HG03378 (cell line): ENCODE measurements around the gene LAMA3.

Source experiments
- ATAC-seq: cut with Tn5 transposase; IDR thresholded peaks from one replicate; pipeline ENCODE4 v1.9.1; 2021; ENCODE audit warnings: mild to moderate bottlenecking, moderate library complexity; ENCODE audit not compliant: unreplicated experiment

The LAMA3 gene

DNA sequence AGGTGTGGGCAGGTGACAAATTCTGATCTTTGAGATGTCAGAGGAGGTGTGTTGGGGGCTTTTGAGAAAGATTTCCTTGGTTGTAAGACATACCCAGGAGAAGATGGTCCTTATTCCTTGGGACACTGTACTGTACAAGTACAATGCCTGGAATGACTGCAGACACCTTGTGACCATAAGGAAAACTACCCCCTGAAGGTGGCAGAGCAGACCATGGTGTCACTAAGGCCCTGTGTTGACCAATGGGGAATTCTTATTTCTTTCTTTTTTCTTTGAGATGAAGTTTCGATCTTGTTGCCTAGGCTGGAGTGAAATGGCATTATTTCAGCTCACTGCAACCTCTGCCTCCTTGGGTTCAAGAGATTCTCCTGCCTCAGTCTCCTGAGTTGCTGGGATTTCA, 22.1 kb upstream of the LAMA3 start:
- ATAC-seq = no peak

DNA sequence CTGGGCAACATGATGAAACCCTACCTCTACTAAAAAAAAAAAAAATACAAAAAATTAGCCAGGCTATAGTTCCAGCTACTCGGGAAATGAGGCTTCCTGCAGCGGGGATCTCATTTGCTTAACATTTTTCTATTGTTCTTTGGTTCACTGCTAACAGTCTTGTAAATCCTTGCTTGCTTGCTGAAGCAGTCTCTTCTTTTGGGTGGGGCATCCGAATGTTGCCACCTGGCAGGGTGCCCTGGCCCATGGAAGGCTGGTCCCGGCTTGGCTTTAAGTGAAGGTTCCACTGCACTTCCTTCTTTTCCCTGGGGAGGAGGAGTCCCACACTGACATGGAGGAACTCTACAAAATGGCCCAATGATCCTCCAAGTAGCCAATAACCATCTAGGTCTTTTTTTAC, 20.5 kb upstream of the LAMA3 start:
- ATAC-seq = no peak

DNA sequence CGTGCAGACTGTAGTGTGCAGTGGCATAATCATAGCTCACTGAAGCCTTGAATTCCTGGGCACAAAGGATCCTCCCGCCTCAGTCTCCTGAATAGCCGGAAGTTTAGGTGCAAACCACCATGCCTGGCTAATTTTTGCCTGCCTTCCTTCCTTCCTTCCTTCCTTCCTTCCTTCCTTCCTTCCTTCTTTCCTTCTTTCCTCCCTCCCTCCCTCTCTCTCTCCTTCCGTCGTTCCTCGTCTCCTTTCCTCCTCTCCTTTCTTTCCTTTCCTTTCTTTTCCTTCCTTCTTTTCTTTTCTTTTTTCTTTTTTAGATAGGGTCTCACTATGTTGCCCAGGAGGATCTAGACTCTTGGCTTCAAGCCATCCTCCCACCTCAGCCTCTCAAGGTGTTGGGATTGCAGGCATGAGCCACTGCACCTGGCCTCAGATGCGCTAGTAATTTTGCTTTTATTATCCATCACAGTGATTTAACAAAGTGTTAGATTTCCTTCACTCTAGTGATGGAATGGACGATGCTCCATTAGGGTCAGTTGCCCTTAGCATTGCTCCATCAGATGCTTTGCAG, 20.0 kb upstream of the LAMA3 start:
- no peak for ATAC-seq

DNA sequence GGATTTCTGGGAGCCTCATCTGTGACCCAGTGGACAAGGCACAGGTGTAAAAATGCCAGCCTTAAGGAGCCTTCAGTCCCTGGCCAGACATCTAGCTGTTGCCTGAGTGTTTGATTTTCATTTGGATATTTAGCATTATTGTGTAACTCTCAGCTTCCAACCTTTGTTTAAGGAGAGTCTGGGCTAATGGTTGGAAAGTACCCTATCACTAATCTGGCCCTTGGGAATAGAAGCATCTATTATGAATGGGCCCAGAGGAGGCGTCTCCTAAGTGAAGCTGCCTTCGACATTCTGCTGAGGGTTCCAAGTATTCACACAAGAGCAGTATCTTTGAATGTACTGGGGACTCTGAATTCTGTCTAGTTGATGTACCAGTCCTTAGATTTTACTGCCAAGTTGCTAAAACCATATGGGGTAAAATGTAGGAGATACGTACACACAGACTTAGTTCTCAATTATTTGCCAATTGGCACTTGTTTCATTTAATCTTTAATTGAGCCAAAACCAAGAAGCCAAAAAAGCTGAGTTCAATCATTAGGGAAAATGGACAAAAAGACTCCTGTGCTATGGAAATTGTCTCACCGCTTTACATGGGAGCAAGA, 19.3 kb upstream of the LAMA3 start:
- ATAC-seq = no peak

DNA sequence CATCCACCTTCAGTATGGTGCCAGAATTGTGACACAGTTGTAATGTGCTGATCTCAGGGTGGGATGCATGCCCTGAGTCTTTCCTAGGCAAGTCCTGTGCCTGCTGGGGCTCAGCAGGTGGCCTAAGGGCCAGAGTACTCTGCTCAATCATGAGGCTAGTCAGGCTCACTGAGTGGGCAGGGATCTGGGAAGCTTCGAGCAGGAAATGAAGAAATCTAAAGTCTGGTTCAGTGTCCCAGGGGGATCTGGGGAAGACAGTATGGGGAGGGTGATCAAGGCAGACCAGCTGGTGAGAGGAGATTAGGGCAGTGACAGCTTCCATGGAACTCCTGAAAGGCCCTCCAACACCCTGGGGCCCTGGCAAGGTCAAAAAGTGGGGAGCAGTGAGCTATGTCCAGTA, 17.7 kb upstream of the LAMA3 start:
- ATAC-seq = no peak

DNA sequence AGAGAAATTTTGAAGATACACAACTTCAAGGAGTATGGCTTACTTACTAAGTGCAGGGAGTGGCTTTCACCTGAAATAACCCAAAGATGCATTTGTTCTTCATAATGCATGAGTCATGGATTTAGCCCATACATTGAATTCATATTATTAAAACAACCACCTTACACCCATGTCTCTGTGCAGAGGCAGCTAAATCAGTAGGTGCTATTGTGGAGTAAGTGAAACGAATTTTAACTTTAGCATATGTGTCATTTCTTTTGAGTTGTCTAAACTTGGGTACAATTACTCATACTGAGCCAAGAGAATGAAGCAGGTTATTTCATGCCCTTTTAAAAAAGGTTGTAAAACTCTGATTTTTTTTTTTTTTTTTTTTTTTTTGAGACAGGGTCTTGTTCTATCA, 15.5 kb upstream of the LAMA3 start:
- no peak for ATAC-seq

DNA sequence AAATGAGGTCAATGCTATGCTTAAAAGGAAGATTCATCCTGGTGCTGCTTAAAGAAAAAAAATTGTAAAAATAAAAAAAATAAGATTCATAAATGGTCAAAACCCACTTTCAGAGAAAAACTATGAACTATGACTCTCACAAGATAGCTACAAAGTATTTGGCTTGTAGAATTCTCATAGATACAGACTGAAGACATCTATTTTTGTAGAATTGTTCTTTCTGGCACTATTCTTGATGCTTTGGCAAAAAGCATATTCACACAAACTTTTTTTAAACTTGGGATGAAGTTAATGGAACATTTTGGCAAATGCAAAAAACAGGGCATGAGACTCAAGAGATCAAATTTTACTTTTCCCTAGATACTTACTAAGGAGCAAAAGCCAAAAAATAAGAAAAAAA, 14.0 kb upstream of the LAMA3 start:
- ATAC-seq = no peak

DNA sequence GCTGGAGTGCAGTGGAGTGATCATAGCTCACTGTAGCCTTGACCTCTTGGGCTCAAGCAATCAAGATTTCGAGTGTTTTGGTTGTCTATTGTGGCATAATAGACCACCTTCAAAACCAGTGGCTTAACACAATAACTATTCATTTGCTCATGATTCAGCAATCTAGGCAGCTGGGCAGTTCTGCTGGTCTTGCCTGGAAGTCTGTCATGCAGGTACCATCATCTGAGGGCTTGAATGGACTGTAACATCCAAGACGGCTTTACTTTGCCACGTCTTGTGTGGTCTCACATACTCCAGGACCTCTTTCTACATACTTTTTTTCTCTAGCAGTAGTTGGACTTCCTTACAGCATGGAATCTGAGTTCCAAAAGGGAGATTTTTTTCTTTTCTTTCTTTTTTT, 13.4 kb upstream of the LAMA3 start:
- ATAC-seq = no peak

DNA sequence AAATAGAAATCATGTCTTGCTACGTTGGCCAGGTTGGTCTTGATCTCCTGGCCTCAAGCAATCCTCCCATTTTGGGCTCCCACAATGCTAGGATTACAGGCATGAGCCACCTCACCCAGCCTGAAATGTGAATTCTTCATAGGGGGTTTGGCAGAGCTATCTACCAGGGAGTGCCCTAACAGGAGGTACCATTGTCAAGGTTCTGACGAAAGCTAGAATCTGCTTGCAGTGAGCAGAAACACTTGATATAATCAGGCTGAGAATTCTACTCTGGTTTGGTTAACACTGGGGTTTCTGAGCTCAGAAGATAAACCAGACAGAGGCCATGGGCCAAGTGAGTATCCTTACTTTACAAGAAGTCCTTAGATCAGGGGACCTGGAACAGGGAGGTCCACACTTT, 7.2 kb upstream of the LAMA3 start:
- peak; percentile 20 for ATAC-seq

DNA sequence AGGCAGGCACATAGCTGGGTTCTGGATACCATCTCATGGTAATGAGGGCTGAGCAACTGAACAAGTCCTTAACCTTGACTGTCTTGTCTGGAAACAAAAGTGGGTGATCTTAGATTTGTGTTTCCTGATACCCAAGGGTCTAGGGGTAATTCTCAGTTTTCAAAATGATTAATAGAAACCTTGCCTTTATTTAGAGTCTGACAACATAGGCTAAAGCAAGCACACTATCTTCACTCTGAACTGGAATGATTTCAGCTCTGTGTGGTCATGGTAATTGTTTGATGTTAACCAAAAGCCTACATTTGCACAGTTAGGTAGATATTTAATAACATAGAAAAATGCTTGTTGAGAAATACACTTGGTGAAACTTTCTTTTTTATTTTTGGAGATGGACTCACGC, 6.8 kb upstream of the LAMA3 start:
- peak; percentile 75 for ATAC-seq

DNA sequence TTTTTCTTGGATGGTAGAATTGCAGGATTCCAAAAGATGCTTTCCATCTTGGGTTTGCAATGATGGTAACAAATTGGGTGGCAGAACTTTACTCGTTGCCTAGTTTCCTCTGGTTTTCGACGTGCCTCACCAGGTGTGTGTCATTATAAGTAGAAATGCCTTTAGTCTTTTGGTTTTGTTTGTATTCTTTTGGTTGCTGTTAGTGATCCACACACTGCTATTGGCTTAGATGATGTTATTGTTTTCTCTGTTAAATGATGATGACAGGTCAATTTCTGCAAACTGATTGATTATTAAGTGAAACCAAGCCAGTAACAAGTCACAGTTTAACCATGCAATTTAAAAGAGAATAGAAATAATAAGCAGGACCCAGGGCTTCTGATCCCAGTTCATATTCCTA, 6.1 kb upstream of the LAMA3 start:
- no peak for ATAC-seq

DNA sequence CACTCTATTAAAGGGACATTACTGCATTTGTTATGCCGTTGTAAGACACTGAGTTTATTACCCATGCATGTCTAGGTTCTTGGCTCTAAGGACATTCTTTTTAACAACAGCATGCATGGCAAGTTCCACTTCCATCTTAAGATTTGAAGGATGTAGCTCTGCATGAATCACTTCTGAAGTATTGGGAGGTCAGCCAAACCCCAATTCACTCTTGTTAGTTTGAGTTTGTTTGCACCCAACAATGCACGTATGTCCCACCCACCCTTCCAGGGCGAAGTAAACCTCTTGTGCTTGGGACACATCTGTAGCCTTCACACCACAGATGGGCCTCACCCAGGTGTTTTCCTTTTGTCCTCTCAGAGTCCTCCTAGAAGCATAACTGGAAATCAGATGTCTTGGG, 5.6 kb upstream of the LAMA3 start:
- ATAC-seq = no peak

DNA sequence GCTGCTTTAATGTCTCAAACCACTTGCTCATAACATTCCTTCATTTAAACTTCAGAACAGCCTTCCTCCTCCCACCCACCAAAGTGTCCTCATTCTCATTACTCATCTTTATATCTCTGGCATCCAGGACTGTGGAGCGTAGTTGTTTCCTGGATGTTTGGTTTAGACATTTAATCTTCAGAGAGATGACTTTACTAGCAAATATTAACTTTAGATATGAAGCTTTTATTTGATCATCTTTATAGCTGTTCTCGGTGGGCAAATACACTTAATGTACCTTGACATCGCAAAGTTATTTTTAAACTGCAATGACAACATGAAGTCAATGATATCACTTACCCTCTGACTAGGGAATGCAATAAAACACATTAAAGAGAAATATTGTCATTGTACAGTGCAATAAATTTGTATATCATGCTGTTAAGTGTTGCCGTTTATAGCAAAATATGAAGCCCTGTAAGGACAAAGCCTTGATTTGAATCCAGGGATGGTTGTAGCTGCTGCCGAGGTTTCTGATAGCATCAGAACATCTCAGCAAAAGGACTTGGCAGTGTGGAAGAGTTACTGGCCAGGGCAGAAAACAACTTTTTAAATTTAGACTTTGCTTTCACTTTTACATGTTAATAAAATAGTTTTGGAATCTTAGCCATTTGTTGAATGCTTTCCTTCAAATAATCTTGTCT, 4.6 kb upstream of the LAMA3 start:
- ATAC-seq = no peak

DNA sequence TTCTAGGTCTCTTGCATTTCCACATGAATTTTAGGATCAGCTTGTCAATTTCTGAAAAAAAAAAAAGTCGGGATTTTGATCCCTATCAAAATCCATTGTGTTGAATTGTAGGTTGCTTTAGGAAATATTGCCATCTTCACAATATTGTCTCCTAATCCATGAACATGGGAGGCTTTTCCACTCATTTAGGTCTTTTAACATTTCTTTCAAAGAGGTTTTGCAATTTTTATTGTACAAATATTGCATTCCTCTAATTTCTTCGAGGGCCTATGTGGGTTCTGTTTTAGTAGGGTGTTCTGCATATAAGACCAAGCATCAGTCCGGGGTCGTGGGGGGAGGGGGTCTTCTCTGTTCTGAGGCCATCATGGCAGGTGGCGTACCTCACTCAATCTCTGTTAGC, 725 bp upstream of the LAMA3 start:
- no peak for ATAC-seq

DNA sequence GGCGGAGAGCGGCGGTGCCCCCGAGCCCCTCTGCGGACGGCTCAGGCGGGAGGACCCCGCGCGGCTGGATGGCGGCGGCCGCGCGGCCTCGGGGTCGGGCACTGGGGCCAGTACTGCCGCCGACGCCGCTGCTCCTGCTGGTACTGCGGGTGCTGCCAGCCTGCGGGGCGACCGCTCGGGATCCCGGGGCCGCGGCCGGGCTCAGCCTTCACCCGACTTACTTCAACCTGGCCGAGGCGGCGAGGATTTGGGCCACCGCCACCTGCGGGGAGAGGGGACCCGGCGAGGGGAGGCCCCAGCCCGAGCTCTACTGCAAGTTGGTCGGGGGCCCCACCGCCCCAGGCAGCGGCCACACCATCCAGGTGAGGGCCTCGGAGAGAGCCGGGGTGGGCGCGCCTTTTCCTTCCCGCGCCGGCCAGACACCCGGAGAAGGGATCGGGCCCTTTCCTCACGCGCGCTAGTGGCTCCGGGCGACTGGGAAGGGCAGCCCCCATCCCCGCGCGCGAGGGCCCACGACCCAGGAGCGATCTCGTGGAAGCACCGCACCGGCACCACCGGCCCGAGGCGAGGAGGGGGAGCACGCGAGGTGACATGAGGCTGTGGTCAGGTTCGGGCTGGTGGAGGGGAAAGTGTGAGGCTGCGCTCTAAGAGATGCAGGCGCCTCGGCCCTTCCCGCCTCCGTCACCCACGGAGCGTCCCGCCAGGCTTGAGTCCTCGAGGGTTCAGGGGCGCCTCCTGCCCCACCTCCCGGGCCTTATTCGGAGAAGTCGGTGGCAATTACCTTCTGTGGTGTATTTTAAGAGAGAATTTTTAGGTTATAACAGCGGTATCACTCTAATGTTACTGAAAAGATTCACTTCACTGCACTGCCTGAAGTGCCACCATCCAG, 607 bp downstream of the LAMA3 start:
- ATAC-seq = no peak

DNA sequence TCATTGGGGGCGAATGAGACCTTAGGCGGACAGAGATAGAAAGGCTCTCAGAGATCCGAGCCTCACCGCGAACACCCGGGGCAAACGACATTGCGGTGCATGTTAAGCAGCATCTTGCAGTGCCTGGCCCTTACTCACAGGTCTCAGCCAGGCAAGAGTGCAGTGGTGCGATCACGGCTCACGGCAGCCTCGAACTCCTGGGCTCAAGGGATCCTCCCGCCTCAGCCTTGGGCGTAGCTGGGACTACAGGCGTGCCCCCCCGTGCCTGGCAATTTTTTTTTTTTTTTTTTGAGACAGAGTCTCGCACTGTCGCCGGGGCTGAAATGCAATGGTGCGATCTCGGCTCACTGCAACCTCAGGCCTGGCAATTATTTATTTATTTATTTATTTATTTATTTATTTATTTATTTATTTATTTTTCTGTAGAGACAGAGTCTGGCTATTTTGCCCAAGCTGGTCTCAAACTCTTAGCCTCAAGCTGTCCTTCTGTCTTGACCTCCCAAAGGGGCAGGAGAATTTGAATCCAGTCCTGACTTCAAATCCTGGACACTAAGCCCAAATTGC, 1.3 kb downstream of the LAMA3 start:
- ATAC-seq = no peak

DNA sequence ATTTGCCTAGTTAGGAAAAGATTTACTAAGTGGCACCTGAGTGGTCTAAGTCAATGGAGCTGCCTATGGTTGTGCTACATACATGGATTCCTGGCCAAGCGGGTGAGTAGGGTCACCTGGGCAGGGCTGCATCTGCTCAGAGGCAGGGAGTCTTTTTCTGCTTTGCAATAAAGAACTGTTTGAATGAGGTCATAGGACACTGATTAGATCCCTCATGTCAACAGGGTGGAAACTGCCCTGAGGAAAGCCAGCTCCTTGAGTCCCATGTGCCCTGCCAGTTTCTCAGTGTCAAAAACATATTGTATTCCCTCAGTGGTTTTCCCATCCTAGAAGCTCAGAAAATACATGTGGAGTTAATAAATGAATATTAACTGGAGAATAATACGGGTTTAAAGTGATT, 4.6 kb downstream of the LAMA3 start:
- ATAC-seq = no peak

DNA sequence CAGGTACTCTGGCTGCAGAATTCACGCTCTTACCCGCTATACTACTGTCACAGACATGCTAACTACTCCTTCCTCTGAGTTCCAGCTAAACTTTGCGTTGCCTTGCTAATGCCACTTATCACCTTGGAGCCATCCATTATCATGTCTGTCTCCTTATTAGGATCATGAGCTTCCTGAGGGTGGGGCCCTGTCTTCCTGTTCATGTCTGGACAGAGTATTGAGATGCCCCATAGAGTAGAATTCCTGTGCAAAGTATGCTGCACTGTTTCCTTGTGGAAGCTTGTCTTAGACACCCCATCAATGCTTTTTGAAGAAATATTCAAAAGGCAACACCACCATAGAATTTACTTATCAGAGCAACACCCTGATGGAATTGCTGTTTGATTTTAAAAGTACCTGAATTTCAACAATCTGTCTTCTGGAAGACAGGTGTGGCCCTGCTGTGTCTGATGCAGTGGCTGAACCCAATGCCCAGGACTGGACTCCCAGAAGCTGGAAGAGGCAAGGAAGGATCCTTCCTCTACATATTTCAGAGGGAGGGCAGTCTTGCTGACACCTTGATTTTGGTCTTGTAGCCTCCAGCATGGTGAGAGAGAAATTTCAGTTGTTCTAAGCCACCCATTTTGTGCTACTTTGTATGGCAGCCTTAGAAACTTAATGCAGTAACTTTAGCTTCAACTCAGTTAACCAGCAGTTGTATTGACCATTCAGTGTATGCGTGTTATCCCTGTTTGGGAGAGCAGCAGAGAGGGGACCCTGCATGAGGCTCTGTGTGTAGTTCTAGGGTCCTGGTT, 5.6 kb downstream of the LAMA3 start:
- no peak for ATAC-seq

DNA sequence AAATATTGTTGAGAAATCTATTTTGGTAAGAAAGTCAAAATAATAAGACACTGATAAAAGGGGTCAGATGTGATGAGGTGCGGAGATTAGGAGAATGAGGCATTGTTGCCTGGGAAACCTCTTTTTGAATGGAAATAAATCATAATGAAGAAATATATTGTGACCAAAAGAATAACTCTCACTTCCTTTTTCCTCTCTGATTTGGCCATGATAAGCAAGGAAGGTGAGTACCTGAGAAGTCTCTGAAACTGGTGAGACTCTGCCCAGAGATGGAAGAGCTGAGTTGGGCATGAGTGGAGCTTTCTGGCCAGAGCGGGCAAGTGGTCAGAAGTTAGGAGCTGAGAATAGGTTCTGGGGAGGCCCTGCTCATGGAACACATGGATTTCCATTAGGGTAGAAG, 11.8 kb downstream of the LAMA3 start:
- no peak for ATAC-seq

DNA sequence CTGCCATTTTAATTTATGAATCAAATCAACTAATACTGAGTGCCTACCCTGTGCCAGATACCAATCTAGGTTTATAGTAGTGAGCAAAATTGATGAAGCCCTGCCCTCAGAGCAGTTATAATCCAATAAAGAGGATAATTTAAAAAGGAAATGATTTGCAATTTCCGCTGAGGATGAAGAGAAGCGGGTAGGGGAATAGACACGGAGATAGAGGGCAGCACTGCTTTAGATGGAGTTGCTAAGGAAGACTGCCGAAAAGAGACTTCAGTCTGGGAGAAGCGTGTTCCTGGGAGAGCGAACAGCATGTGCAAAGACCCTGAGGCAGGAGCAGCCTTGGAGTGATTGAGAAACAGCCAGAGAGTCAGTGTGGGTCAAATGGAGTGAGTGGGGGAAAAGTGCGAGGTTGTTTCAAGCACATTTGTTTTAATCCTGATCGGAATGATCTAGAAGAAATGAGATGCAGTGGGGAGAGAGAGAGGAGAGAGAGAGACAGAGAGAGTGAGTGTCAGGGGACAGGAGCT, 12.4 kb downstream of the LAMA3 start:
- no peak for ATAC-seq
